Karpas-422 (cell line): ENCODE measurements around the gene CELF3. TPM values are rescaled to one million over a fixed set of nuclear protein-coding genes. Genes with fewer than 3 reads are reported as not detected.
"Not testable (repeated sequence)": the region's sequence is repeated elsewhere in the genome, so short reads cannot be mapped to it uniquely, and the experiment has no call there.

Source experiments
- DNase-seq: peaks from one replicate; pipeline ENCODE4 v3.0.0-alpha.2; 2015
- H2AFZ ChIP-seq: fragments of 200-600 bp; sonication (generic); 2 replicates; pipeline ENCODE4 v1.6.1; 2014; ENCODE audit warnings: antibody characterized with exemption, low read length, mixed read lengths
- H3K27ac ChIP-seq: fragments of 200-600 bp; sonication (generic); 2 replicates; pipeline ENCODE4 v1.5.1; 2014; ENCODE audit warnings: mild to moderate bottlenecking, low read length, moderate library complexity
- H3K27me3 ChIP-seq: fragments of 200-600 bp; sonication (generic); 2 replicates; pipeline ENCODE4 v1.6.1; 2014; ENCODE audit warnings: low read length, mixed read lengths
- H3K36me3 ChIP-seq: fragments of 200-600 bp; sonication (generic); 2 replicates; pipeline ENCODE4 v1.6.1; 2014; ENCODE audit warnings: low read length, mixed read lengths; ENCODE audit not compliant: insufficient read depth
- H3K4me1 ChIP-seq: fragments of 200-600 bp; sonication (generic); 2 replicates; pipeline ENCODE4 v1.6.1; 2014; ENCODE audit warnings: mild to moderate bottlenecking, low read length, mixed read lengths
- H3K4me2 ChIP-seq: fragments of 200-600 bp; sonication (generic); 2 replicates; pipeline ENCODE4 v1.6.1; 2014; ENCODE audit warnings: low read length, low read depth, mild to moderate bottlenecking; ENCODE audit not compliant: poor library complexity, severe bottlenecking
- H3K4me3 ChIP-seq: fragments of 200-600 bp; sonication (generic); 2 replicates; pipeline ENCODE4 v1.5.1; 2014; ENCODE audit warnings: mild to moderate bottlenecking, antibody characterized with exemption, low read length, mixed read lengths
- H3K79me2 ChIP-seq: fragments of 200-600 bp; sonication (generic); 2 replicates; pipeline ENCODE4 v1.6.1; 2014; ENCODE audit warnings: mild to moderate bottlenecking, low read length, mixed read lengths
- H3K9ac ChIP-seq: fragments of 200-600 bp; sonication (generic); 2 replicates; pipeline ENCODE4 v1.6.0; 2014; ENCODE audit warnings: low read length
- H3K9me2 ChIP-seq: fragments of 200-600 bp; sonication (generic), shearing (Covaris generic); replicated peaks from 2 replicates; pipeline ENCODE4 v1.6.0; 2014; ENCODE audit warnings: mild to moderate bottlenecking, low read length, moderate library complexity; ENCODE audit not compliant: insufficient read depth
- H3K9me3 ChIP-seq: fragments of 300-700, 200-600 bp; sonication (generic); 2 replicates; pipeline ENCODE4 v1.6.1; 2014; ENCODE audit warnings: low read length, mixed read lengths
- H4K20me1 ChIP-seq: fragments of 200-600 bp; sonication (generic); 2 replicates; pipeline ENCODE4 v1.6.1; 2014; ENCODE audit warnings: mild to moderate bottlenecking, antibody characterized with exemption, low read length, low read depth; ENCODE audit not compliant: insufficient read depth
- total RNA-seq: library from RNA; depleted of rRNA; stranded (reverse); fragments of >200 nt; shearing (Covaris generic); gene quantifications from 2 replicates; pipeline ENCODE4 v1.2.3, GENCODE V29; 2014; ENCODE audit warnings: low replicate concordance

CELF3 gene
- total RNA-seq, 1 experiment from 2014 or later = not detected

GRCh38 chr1:151680826-151681225 is 35.8 kb downstream of the CELF3 start:
- H3K9me3 ChIP-seq = no peaks in the 10 kb centered on the region
- H3K79me2 ChIP-seq = peaks cover 8% of the 10 kb centered on the region
- no peak overlapping the region for H3K9ac ChIP-seq
- no peaks in the 10 kb centered on the region for H3K4me1 ChIP-seq
- DNase-seq = no peak
- 0 out of 2 replicates have a peak, but pooled peaks cover 3% of the 10 kb centered on the region for H3K36me3 ChIP-seq
- H3K27ac ChIP-seq = no peak overlapping the region
- no peaks in the 10 kb centered on the region for H3K9me2 ChIP-seq
- H2AFZ ChIP-seq = no peak overlapping the region
- no peak overlapping the region for H3K4me3 ChIP-seq
- no peaks in the 10 kb centered on the region for H4K20me1 ChIP-seq
- H3K4me2 ChIP-seq = no peak overlapping the region
- no peaks in the 10 kb centered on the region for H3K27me3 ChIP-seq

GRCh38 chr1:151680391-151680790 is 36.2 kb downstream of the CELF3 start:
- Histone ChIP-seq H3K9ac (no peak overlapping the region), H3K36me3 (no peaks in the 10 kb centered on the region), H3K9me3 (no peaks in the 10 kb centered on the region), H3K79me2 (peaks cover 8% of the 10 kb centered on the region), H2AFZ (no peak overlapping the region), H3K4me3 (no peak overlapping the region), H3K9me2 (no peaks in the 10 kb centered on the region), H3K4me1 (no peaks in the 10 kb centered on the region), H4K20me1 (no peaks in the 10 kb centered on the region), H3K27ac (no peak overlapping the region), H3K4me2 (no peak overlapping the region), H3K27me3 (no peaks in the 10 kb centered on the region)
- DNase-seq = no peak

GRCh38 chr1:151673407-151673806 is 43.2 kb downstream of the CELF3 start:
- Histone ChIP-seq H3K27me3 (no peaks in the 10 kb centered on the region), H3K9me3 (no peaks in the 10 kb centered on the region), H3K4me2 (no peak overlapping the region), H3K36me3 (peaks cover 21% of the 10 kb centered on the region), H3K27ac (no peak overlapping the region), H3K79me2 (peaks cover 48% of the 10 kb centered on the region), H3K4me1 (no peaks in the 10 kb centered on the region), H3K9me2 (no peaks in the 10 kb centered on the region), H3K4me3 (no peak overlapping the region), H4K20me1 (no peaks in the 10 kb centered on the region), H3K9ac (no peak overlapping the region), H2AFZ (no peak overlapping the region)
- no peak for DNase-seq

GRCh38 chr1:151670036-151670675 is 46.4 kb downstream of the CELF3 start:
- not testable (repeated sequence) for H3K9me2 ChIP-seq, H3K4me1 ChIP-seq, DNase-seq, H3K9me3 ChIP-seq, H3K4me3 ChIP-seq, H3K4me2 ChIP-seq, H3K27ac ChIP-seq, H4K20me1 ChIP-seq, H2AFZ ChIP-seq, H3K27me3 ChIP-seq, H3K9ac ChIP-seq
- Histone ChIP-seq H3K36me3 (peaks cover 24% of the 10 kb centered on the region), H3K79me2 (peaks cover 53% of the 10 kb centered on the region)

GRCh38 chr1:151668090-151668489 is 48.5 kb downstream of the CELF3 start:
- H3K27me3 ChIP-seq = no peaks in the 10 kb centered on the region
- H3K9me2 ChIP-seq = no peaks in the 10 kb centered on the region
- peaks cover 22% of the 10 kb centered on the region for H3K36me3 ChIP-seq
- H3K4me2 ChIP-seq = no peak overlapping the region
- H3K27ac ChIP-seq = no peak overlapping the region
- peaks cover 42% of the 10 kb centered on the region for H3K79me2 ChIP-seq
- no peak overlapping the region for H3K4me3 ChIP-seq
- no peaks in the 10 kb centered on the region for H4K20me1 ChIP-seq
- no peaks in the 10 kb centered on the region for H3K4me1 ChIP-seq
- H3K9ac ChIP-seq = no peak overlapping the region
- DNase-seq = no peak
- H2AFZ ChIP-seq = no peak overlapping the region
- no peaks in the 10 kb centered on the region for H3K9me3 ChIP-seq

- Histone ChIP-seq H2AFZ (no peak overlapping the region), H3K4me2 (no peak overlapping the region), H3K9ac (no peak overlapping the region), H3K4me3 (no peak overlapping the region), H3K36me3 (peaks cover 42% of the 10 kb centered on the region; the same call in 1 of the 2 replicates), H3K79me2 (peaks cover 25% of the 10 kb centered on the region), H4K20me1 (no peaks in the 10 kb centered on the region), H3K27ac (no peak overlapping the region), H3K9me2 (no peaks in the 10 kb centered on the region), H3K9me3 (no peaks in the 10 kb centered on the region), H3K4me1 (no peaks in the 10 kb centered on the region), H3K27me3 (no peaks in the 10 kb centered on the region)
- no peak for DNase-seq
Measured at GRCh38 chr1:151661751-151662150, 54.9 kb downstream of the CELF3 start.

GRCh38 chr1:151655371-151655770 is 61.2 kb downstream of the CELF3 start:
- no peak overlapping the region for H3K27ac ChIP-seq
- H2AFZ ChIP-seq = no peak overlapping the region
- H3K9me3 ChIP-seq = no peaks in the 10 kb centered on the region
- no peak overlapping the region for H3K9ac ChIP-seq
- no peak for DNase-seq
- H3K4me1 ChIP-seq = peaks cover 12% of the 10 kb centered on the region
- no peak overlapping the region for H3K4me3 ChIP-seq
- no peaks in the 10 kb centered on the region for H4K20me1 ChIP-seq
- no peak overlapping the region for H3K4me2 ChIP-seq
- no peaks in the 10 kb centered on the region for H3K27me3 ChIP-seq
- no peaks in the 10 kb centered on the region for H3K9me2 ChIP-seq
- peaks cover 41% of the 10 kb centered on the region for H3K79me2 ChIP-seq
- H3K36me3 ChIP-seq = peaks cover 15% of the 10 kb centered on the region; the same call in 1 of the 2 replicates

GRCh38 chr1:151653397-151653796 is 63.2 kb downstream of the CELF3 start:
- Histone ChIP-seq H2AFZ (no peak overlapping the region), H4K20me1 (no peaks in the 10 kb centered on the region), H3K4me1 (peaks cover 12% of the 10 kb centered on the region), H3K9me2 (no peaks in the 10 kb centered on the region), H3K9me3 (no peaks in the 10 kb centered on the region), H3K4me2 (no peak overlapping the region), H3K79me2 (peaks cover 49% of the 10 kb centered on the region), H3K9ac (no peak overlapping the region), H3K36me3 (peaks cover 5% of the 10 kb centered on the region; the same call in 1 of the 2 replicates), H3K27ac (no peak overlapping the region), H3K4me3 (no peak overlapping the region), H3K27me3 (no peaks in the 10 kb centered on the region)
- no peak for DNase-seq
